ENCODE data around the gene ZNF827. TPM values are rescaled to one million over a fixed set of nuclear protein-coding genes. Genes with fewer than 3 reads are reported as not detected.

ZNF827 gene
- total RNA-seq, 4 donors from 2014 or later, result 7.2 to 16.1 (median 10.9) TPM

GRCh38 chr4:145821766-145822165, 116.9 kb downstream of the ZNF827 start:
- Histone ChIP-seq H3K9me3 (no peaks in the 10 kb centered on the region), H3K36me3 (no peaks in the 10 kb centered on the region), H3K4me1 (peaks cover 30 to 32% of the 10 kb centered on the region in 2 donors), H3K27me3 (no peaks in the 10 kb centered on the region), H3K27ac (no peak overlapping the region), H3K4me3 (no peak overlapping the region)
- intact Hi-C loops (cut with DNase I; ENCODE audit: low total_unique reads) (no loop called here), in situ Hi-C loops (cut with MboI; ENCODE audit: low sequenced_read_pairs in 4 of 4) (no loop called here)
- ATAC-seq, result no peak
- TF ChIP-seq CTCF (IDR thresholded peaks at IDR 0.05 in 4 of 5, conservative IDR thresholded peaks at IDR 0.05 in 1 of 5) (no peak), POLR2A (IDR thresholded peaks at IDR 0.05) (no peak)
- no peak for DNase-seq

GRCh38 chr4:145820407-145820806, 118.2 kb downstream of the ZNF827 start:
- H3K36me3 ChIP-seq, result no peaks in the 10 kb centered on the region
- H3K4me3 ChIP-seq, result peak overlapping the region in 1 of 4 donors; percentile 34
- H3K4me1 ChIP-seq, result peaks cover 30 to 32% of the 10 kb centered on the region in 2 donors
- TF ChIP-seq CTCF (IDR thresholded peaks at IDR 0.05 in 4 of 5, conservative IDR thresholded peaks at IDR 0.05 in 1 of 5), result no peak
- no peak for TF ChIP-seq POLR2A (IDR thresholded peaks at IDR 0.05)
- no peaks in the 10 kb centered on the region for H3K9me3 ChIP-seq
- DNase-seq, result no peak
- intact Hi-C loops (cut with DNase I; ENCODE audit: low total_unique reads) (no loop called here), in situ Hi-C loops (cut with MboI; ENCODE audit: low sequenced_read_pairs in 4 of 4) (no loop called here)
- no peaks in the 10 kb centered on the region for H3K27me3 ChIP-seq
- peak overlapping the region; percentile 77 to 87 (median 83) for H3K27ac ChIP-seq
- peak; percentile 40 to 76 for ATAC-seq

GRCh38 chr4:145819853-145820181, 118.8 kb downstream of the ZNF827 start:
- no peaks in the 10 kb centered on the region for H3K27me3 ChIP-seq
- intact Hi-C loops (cut with DNase I; ENCODE audit: low total_unique reads) (loop anchor here (1.0 to 10.0 kb wide), 4 partner anchors 19 to 335 kb away; partner anchors contain the start of genes MMAA and SMAD1), in situ Hi-C loops (cut with MboI; ENCODE audit: low sequenced_read_pairs in 4 of 4) (no loop called here)
- peak overlapping the region in 3 of 4 donors; percentile 12 to 34 (median 34) for H3K4me3 ChIP-seq
- no peaks in the 10 kb centered on the region for H3K36me3 ChIP-seq
- DNase-seq (peak; percentile 44 to 50), ATAC-seq (peak; percentile 90 to 93)
- peaks cover 30 to 32% of the 10 kb centered on the region in 2 donors for H3K4me1 ChIP-seq
- H3K9me3 ChIP-seq, result no peaks in the 10 kb centered on the region
- peak overlapping the region; percentile 77 to 87 (median 83) for H3K27ac ChIP-seq
- TF ChIP-seq CTCF (IDR thresholded peaks at IDR 0.05 in 4 of 5, conservative IDR thresholded peaks at IDR 0.05 in 1 of 5), result peak in 1 of 5 experiments; percentile 16
- no peak for TF ChIP-seq POLR2A (IDR thresholded peaks at IDR 0.05)

- Histone ChIP-seq H3K9me3 (no peaks in the 10 kb centered on the region), H3K4me3 (peak overlapping the region in 3 of 4 donors; percentile 12 to 34 (median 34)), H3K27ac (peak overlapping the region; percentile 77 to 87 (median 83)), H3K36me3 (no peaks in the 10 kb centered on the region), H3K27me3 (no peaks in the 10 kb centered on the region), H3K4me1 (peaks cover 30 to 32% of the 10 kb centered on the region in 2 donors)
- no peak for TF ChIP-seq POLR2A (IDR thresholded peaks at IDR 0.05)
- no peak for TF ChIP-seq CTCF (IDR thresholded peaks at IDR 0.05 in 4 of 5, conservative IDR thresholded peaks at IDR 0.05 in 1 of 5)
- in situ Hi-C loops (cut with MboI; ENCODE audit: low sequenced_read_pairs in 4 of 4), result no loop called here
- no peak for DNase-seq
- intact Hi-C loops (cut with DNase I; ENCODE audit: low total_unique reads), result loop anchor here (1.0 to 10.0 kb wide), 4 partner anchors 18 to 334 kb away; partner anchors contain the start of genes MMAA and SMAD1
- ATAC-seq, result peak; percentile 83 to 85
Observed at GRCh38 chr4:145819101-145819852, 119.3 kb downstream of the ZNF827 start.

Data from gastrocnemius medialis (tissue), 4 donors.